T-helper 2 cell treated with Interferon-gamma antibody and Interleukin-4, amounts not matched to agents 100 ng/mL and 5 ng/mL, for 36 hours (primary cell): ENCODE measurements around the gene NCKAP5L. TPM values are rescaled to one million over a fixed set of nuclear protein-coding genes. Genes with fewer than 3 reads are reported as not detected.
"Not testable (repeated sequence)": the region's sequence is repeated elsewhere in the genome, so short reads cannot be mapped to it uniquely, and the experiment has no call there.

ENCODE experiments used
- intact Hi-C: fragments of 100-400 bp; cut with micrococcal nuclease; formaldehyde crosslinking; loops from one replicate; pipeline ENCODE4 v1.15.1; 2023
- total RNA-seq: library from RNA; stranded (reverse); gene quantifications from 2 replicates; pipeline ENCODE4 v1.2.3, GENCODE V29; 2022

NCKAP5L gene
- total RNA-seq, 1 donor from 2014 or later = 2.4 TPM

DNA sequence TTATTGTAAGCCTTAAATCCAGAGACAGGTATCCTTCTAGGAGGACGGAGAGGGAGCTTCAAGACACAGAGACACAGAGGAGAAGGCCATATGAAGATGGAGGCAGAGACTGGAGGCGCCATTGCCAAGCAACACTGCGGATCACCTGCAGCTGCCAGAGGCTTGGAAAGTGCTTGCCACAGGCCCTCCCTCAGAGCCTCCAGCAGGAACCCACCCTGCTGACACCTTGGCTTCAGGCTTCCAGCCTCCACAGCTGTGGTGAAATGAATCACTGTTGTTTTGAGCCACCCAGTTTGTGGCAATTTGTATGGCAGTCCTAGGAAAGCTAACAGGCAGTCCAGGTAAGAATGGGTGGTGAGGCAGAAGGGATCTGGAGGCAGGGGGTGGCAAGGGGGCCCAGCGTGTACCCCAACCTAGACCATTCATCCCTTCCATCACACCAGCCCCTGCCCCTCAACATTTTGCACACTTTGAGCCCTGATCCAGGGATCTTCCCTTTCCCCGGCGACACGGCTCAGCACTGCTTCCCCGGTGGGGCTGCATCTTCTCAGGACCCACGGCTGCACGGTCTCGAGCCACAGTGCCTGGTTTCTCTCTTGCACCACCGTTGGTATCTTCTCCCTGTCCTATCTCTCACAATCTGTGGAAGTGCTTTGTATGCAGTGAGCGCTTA is 37.0 kb upstream of the NCKAP5L start:
- intact Hi-C loops = no loop called here

GRCh38 chr12:49864798-49865090 is 36.5 kb upstream of the NCKAP5L start:
- intact Hi-C loops = no loop called here

DNA sequence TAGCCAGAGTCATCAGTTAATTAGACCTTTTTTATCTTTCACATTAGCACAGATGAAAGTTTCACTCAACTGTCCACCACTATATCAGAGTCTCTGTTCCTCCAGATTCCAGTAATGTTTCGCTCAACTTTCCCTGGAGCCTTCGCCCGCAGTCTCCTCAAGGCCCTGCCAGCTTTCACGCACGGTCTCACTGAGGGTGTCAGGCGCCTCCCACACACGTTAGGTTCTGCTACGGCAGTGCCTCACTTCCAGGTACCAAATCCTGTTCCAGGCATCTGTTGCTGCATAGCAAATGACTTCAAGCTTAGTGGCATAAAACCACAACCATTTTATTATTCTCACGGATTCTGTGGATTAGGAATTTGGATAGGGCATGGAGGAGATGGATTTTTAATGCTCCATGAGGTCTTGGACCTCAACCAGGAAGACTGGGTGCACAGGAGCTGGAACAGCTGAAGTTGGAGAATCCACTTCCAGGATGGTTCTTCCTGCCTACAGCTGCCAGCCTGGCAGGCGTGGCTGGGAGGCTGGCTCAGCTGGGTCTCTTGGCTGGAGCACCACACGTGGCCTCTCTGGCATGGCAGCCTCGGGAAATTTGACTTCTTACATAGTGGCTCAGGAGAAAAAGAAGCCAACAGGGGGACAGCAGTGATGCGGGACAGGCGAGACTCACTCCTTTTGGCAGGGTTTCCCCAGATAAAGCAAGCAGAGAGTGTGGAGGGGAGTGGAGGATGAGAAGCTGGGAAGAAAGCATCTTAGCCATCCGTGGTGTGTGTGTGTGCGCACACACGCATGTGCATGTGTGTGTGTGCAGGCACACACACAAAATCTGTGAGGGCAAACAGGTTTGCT is 36.0 kb upstream of the NCKAP5L start:
- intact Hi-C loops = no loop called here

DNA sequence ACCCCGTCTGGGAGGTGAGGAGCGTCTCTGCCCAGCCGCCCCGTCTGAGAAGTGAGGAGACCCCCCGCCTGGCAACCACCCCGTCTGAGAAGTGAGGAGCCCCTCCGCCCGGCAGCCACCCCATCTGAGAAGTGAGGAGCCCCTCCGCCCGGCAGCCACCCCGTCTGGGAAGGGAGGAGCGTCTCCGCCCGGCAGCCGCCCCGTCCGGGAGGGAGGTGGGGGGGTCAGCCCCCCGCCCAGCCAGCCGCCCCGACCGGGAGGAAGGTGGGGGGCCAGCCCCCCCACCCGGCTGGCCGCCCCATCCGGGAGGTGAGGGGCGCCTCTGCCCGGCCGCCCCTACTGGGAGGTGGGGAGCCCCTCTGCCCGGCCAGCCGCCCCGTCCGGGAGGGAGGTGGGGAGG is 32.7 kb upstream of the NCKAP5L start:
- intact Hi-C loops = not testable (repeated sequence)

DNA sequence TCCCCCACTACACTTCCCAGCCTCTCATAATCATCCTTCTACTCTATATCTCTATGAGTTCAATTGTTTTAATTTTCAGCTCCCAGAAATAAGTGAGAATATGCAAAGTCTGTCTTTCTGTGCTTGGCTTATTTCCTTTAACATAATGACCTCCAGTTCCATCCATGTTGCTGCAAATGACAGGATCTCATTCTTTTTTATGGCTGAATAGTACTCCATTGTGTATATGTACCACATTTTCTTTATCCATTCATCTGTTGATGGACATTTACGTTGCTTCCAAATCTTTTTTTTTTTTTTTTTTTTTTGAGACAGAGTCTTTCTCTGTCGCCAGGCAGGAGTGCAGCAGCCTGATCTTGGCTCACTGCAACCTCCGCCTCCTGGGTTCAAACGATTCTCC is 27.7 kb upstream of the NCKAP5L start:
- intact Hi-C loops = not testable (repeated sequence)

DNA sequence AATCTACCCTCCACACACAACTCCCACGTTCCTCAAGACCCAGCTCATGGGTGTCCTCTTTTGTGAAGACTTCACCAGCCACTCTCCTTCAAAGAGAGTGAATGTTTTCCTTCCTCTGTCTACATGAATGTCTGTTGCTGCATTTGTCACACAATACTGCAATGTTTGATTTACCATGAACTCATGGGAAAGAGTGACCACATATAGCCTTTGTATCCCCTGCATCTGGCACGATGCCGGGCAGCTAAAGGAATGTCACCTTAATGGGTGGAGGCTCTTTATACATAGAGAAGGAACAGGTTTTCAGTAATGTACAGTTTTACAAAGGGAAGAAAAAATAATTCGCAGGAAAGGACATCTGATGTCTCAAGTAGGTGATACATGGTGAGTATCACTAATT is 26.8 kb upstream of the NCKAP5L start:
- intact Hi-C loops = no loop called here

- intact Hi-C loops = no loop called here
Measured at GRCh38 chr12:49853671-49854070, 25.5 kb upstream of the NCKAP5L start.

DNA sequence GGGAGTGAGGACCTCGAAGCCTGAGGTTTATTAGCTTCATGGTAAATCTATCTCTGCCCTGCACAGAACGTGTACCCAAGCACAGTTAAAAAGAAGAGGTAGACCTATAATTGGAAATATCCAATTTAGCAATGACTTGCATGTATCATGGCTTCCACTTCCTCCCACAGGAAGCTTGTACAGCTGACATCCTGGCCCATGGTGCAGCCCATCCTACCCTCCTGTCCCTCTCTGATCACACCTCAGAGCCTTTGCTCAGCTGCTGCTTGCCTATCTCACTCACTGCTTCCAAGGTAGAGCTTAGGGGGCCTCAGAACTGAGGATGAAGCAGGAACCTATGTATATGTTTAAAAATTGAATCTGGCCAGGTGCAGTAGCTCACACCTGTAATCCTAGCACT is 18.9 kb upstream of the NCKAP5L start:
- intact Hi-C loops = no loop called here

DNA sequence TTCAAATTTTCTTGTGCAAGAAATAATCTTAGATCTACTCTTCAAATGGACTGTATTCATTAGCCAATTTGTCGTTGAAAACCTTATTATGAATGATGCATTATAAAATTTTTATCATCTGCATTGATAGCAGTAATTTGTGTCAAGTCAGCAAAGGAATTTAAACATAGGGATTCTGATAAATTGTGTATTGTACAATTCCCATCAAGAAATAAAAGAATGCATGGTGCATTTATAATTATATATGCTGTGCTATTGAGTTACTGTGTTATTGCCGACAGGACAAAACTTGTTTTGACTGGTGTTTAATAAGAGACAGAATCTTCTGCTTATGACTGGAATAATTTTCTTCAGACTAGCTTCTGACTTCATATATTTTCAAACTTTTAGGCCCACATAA is 17.8 kb upstream of the NCKAP5L start:
- intact Hi-C loops = no loop called here

GRCh38 chr12:49843876-49844437 is 15.7 kb upstream of the NCKAP5L start:
- intact Hi-C loops = no loop called here

DNA sequence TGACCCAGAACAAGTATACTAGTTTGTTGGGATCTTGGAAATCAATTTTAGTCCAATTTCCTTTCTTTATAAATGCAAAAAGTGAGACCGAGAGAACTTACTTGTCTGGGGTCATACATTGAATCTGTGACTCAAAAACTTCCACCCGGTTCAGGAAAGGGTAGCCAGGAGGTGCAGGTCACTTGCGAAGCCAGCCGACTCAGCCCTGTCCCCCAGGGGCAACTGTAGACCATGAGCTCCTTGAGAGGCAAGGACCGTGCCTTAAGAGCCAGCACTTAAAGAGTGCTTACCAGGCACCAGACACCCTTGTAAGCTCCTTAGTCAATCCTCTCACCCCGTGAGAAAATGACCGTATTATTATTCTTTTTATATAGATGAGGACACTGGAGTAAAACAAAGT is 15.2 kb upstream of the NCKAP5L start:
- intact Hi-C loops = no loop called here

GRCh38 chr12:49842519-49843352 is 14.5 kb upstream of the NCKAP5L start, which contains the start of gene BCDIN3D:
BCDIN3D (minus strand) TSS chr12:49843106; CDS start chr12:49843087, 19 bp downstream.
- intact Hi-C loops = loop anchor here (1.0 kb wide), 2 partner anchors 14 to 101 kb away; partner anchors contain the start of genes NCKAP5L and TMBIM6

DNA sequence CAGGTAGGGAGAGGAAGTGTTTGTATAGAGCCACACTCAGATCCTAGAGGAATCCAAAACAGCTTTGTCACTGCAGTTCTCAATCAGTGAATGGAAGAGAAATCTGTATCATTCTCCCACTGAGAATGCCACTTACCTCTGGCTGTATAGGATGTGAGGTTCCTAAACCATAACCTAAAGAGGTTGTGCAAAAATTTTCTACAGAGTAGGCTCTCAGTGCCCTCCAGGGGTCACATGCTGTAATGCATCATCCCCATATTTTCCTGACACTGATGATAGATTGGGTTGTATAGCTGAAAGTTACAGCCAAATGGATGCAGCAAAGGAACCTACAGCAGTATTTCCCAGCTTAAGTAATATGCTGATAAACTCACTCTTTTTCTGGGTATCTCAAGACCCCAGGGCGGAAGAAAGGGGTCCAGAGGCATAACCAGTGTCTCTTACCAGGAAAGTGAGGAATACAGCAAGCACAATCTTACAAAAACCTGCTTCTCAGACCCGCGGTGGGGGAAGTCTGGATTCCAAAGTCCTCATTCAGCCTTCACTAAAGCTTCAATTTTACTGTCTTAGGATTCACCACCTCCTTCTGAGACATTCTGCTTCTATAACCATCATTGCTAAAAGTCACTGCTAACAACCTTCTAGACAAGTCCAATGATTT is 10.9 kb upstream of the NCKAP5L start:
- intact Hi-C loops = loop anchor here (1.0 kb wide), 1 partner anchor 63 kb away; no protein-coding TSS in a partner anchor

GRCh38 chr12:49832836-49833421 is 4.7 kb upstream of the NCKAP5L start:
- intact Hi-C loops = no loop called here

DNA sequence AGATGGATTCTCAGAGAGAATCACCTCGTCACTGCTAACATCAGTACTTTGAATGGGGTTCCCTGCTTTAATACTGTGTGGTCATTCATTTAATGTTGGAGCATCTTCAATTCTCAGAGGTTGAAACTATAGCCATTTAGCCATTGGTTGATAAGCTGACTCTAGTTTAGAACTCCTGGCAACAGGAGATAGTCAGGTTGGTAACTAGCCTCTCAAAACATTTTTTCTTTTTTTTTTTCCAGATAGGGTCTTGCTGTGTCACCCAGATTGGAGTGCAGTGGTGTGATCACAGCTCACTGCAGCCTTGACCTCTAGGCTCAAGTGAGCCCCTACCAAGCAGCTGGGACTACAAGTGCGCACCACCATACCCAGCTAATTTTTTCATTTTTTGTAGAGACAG is 3.5 kb upstream of the NCKAP5L start:
- intact Hi-C loops = no loop called here

- intact Hi-C loops = loop anchor here (1.0 to 10.0 kb wide), 3 partner anchors 15 to 203 kb away; partner anchors contain the start of genes PRPF40B and TMBIM6
Measured at GRCh38 chr12:49827401-49828099, 663 bp downstream of the NCKAP5L start.

- intact Hi-C loops = loop anchor here (10.0 kb wide), 1 partner anchor 202 kb away; the partner anchor contains the start of gene PRPF40B
Measured at GRCh38 chr12:49827051-49827400, 1.2 kb downstream of the NCKAP5L start.

DNA sequence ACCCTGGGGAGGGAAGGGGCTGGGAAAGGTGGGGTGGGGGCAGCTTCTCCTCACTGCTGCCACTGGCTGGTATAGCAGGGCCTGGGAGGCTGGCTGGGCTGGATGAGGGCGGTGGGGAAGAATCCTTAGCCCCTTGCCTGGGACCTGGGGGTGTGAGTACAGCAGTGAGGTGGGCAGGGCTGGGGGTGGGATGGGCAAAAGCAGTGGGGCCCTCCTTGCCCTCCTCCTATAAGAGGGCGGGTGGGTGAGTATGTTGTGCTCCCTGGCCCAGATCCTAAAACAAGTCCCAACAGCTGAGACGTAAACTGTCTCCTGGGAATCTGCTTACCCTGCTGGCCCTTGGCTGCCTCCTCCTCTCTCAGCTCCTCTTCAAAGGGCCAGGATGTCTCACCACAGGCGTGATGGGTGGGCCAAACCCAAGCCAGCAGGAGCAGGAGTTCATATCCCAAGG is 2.2 kb downstream of the NCKAP5L start:
- intact Hi-C loops = loop anchor here (10.0 kb wide), 1 partner anchor 201 kb away; the partner anchor contains the start of gene PRPF40B

- intact Hi-C loops = loop anchor here (10.0 kb wide), 1 partner anchor 201 kb away; the partner anchor contains the start of gene PRPF40B
Measured at GRCh38 chr12:49825360-49825970, 2.7 kb downstream of the NCKAP5L start.
